Psoas muscle (tissue), 8 donors: ENCODE data around the gene APC. TPM values are rescaled to one million over a fixed set of nuclear protein-coding genes. Genes with fewer than 3 reads are reported as not detected.

Experiments used
- ATAC-seq, 4 donors: fragments of 200-7000 bp; cut with Tn5 transposase; one replicate each; pipeline ENCODE4 v1.9.1; 2020; ENCODE audit warnings: moderate library complexity in 3 of 4, mild to moderate bottlenecking in 2 of 4
- DNase-seq, 2 donors: peaks; one replicate each; pipeline ENCODE4 v3.0.0-alpha.2; 2020
- H3K27ac ChIP-seq: fragments of 200-600 bp; one replicate; pipeline ENCODE4 v1.8.0; 2022
- H3K27me3 ChIP-seq, 3 donors: fragments of 200-600 bp in 1 of 3; one replicate each; pipeline versions ENCODE4 v1.6.1 to v1.8.0; 2013 to 2022; ENCODE audit warnings: low read length in 2 of 3, mild to moderate bottlenecking in 2 of 3, moderate library complexity in 1 of 3; ENCODE audit not compliant: insufficient read depth in 3 of 3
- H3K36me3 ChIP-seq, 2 donors: fragments of 200-600 bp in 1 of 2; one replicate each; pipeline versions ENCODE4 v1.6.1 to v1.8.0; 2013 to 2022; ENCODE audit warnings: low read depth in 1 of 2, mild to moderate bottlenecking in 1 of 2, moderate library complexity in 1 of 2; ENCODE audit not compliant: insufficient read depth in 1 of 2
- H3K4me1 ChIP-seq: fragments of 200-600 bp; one replicate; pipeline ENCODE4 v1.8.0; 2022
- H3K4me3 ChIP-seq: fragments of 200-600 bp; one replicate; pipeline ENCODE4 v1.8.0; 2022; ENCODE audit warnings: mild to moderate bottlenecking
- H3K9me3 ChIP-seq: fragments of 200-600 bp; one replicate; pipeline ENCODE4 v1.8.0; 2022
- CTCF ChIP-seq: fragments of 200-600 bp; IDR thresholded peaks from one replicate; pipeline ENCODE4 v1.8.0; 2022; ENCODE audit warnings: antibody characterized with exemption
- WGBS, 3 donors: extraction: QIAGEN DNeasy Blood & Tissue Kit; methylation state at CpG; one replicate each; pipeline versions ENCODE4 v1.1.6 to v1.1.7; 2013; 5-methylcytosine and 5-hydroxymethylcytosine counted together
- intact Hi-C, 2 donors: fragments of 100-400 bp; cut with DNase I; formaldehyde crosslinking; loops; one replicate each; pipeline versions ENCODE4 v1.11.0 to v1.14.2; 2022
- polyA plus RNA-seq, 3 donors: library from polyadenylated mRNA; stranded (reverse); fragments of 200-250 nt; gene quantifications; one replicate each; pipeline ENCODE4 v1.2.3, GENCODE V29; 2013
- total RNA-seq, 4 donors: library from RNA; stranded (reverse); fragmentation: NEBNext Ultra II Directional in 2 of 4; extraction: Animal tissue kit (Norgen Biotek cat#: 25700) in 2 of 4; gene quantifications; one replicate each; pipeline versions ENCODE4 v1.2.1 to v1.2.4, GENCODE V29; 2021 to 2023
- donor health status: healthy with polysubstance abuse.
- donor health status: DM: no; HTN: no; CAD: no; lungs with moderate emphysema.
- donor health status: Bipolar disorder and iron deficiency.
- donor health status: healthy.
- donor health status: DM: yes; HTN: yes; CAD: no.
- donor health status: DM: no; HTN: no; CAD: no.
- donor health status: DM: no; HTN: no; CAD: no.
- donor health status: DM: yes; HTN: yes; CAD: no.

The APC gene
- total and polyA plus RNA-seq, 7 donors: 5.2 to 37.0 (median 27.0) TPM

- intact Hi-C loops: loop anchor here (1.0 to 5.0 kb wide), 3 partner anchors 50 to 207 kb away; no protein-coding TSS in a partner anchor
- 21 to 39% (median 37%) methylated on average over 3 of the region's 3 CpGs for WGBS, 3 donors
- Histone ChIP-seq H3K36me3 (peaks cover 0 to 11% of the 10 kb centered on the region in 2 donors), H3K27me3 (no peaks in the 10 kb centered on the region), H3K9me3 (no peaks in the 10 kb centered on the region), H3K27ac (peak overlapping the region; percentile 31), H3K4me1 (peaks cover 3% of the 10 kb centered on the region), H3K4me3 (no peak overlapping the region)
- ATAC-seq (peak; percentile 68 to 96 (median 78)), DNase-seq (no peak)
- TF ChIP-seq CTCF: peak; percentile 87
These were observed 20.0 kb downstream of the APC start for GRCh38 chr5:112757468-112758208.

- Histone ChIP-seq H3K36me3 (peaks cover 0 to 11% of the 10 kb centered on the region in 2 donors), H3K4me3 (no peak overlapping the region), H3K9me3 (no peaks in the 10 kb centered on the region), H3K27ac (no peak overlapping the region), H3K4me1 (peaks cover 3% of the 10 kb centered on the region), H3K27me3 (no peaks in the 10 kb centered on the region)
- ATAC-seq: no peak
- peak in 1 of 2 donors; percentile 12 for DNase-seq
- intact Hi-C loops: loop anchor here in 1 of 2 donors (5.0 kb wide), 1 partner anchor 51 kb away; no protein-coding TSS in a partner anchor
- TF ChIP-seq CTCF: no peak
- WGBS, 3 donors: 91 to 95% (median 94%) methylated on average over 7 of the region's 7 CpGs
These were observed 21.0 kb downstream of the APC start for GRCh38 chr5:112758676-112759075.

- Histone ChIP-seq H3K27ac (no peak overlapping the region), H3K27me3 (no peaks in the 10 kb centered on the region), H3K36me3 (peaks cover 0 to 22% of the 10 kb centered on the region in 2 donors), H3K4me1 (peaks cover 2% of the 10 kb centered on the region), H3K9me3 (no peaks in the 10 kb centered on the region), H3K4me3 (no peak overlapping the region)
- DNase-seq (no peak), ATAC-seq (no peak)
- intact Hi-C loops: no loop called here
- TF ChIP-seq CTCF: no peak
- 18 to 30% (median 21%) methylated on average over 1 of the region's 1 CpG for WGBS, 3 donors
These were observed 24.6 kb downstream of the APC start for GRCh38 chr5:112762113-112762810.

- no peak overlapping the region for H3K27ac ChIP-seq
- 98 to 99% (median 98%) methylated on average over 1 of the region's 1 CpG for WGBS, 3 donors
- ATAC-seq (no peak), DNase-seq (no peak)
- no peaks in the 10 kb centered on the region for H3K27me3 ChIP-seq
- TF ChIP-seq CTCF: no peak
- no peaks in the 10 kb centered on the region for H3K4me1 ChIP-seq
- peaks cover 0 to 31% of the 10 kb centered on the region in 2 donors for H3K36me3 ChIP-seq
- intact Hi-C loops: no loop called here
- no peak overlapping the region for H3K4me3 ChIP-seq
- no peaks in the 10 kb centered on the region for H3K9me3 ChIP-seq
These were observed 25.5 kb downstream of the APC start for GRCh38 chr5:112763165-112763564.
